Measurements from ENCODE around the gene SH3RF3. TPM values are rescaled to one million over a fixed set of nuclear protein-coding genes. Genes with fewer than 3 reads are reported as not detected.
A peak's percentile ranks its signal among the peaks of the same experiment; 100 is the strongest.

The SH3RF3 gene
- total and polyA plus RNA-seq, 2 donors (not counting 1 experiment from before 2014, with no cell fraction given): 8.3 to 10.1 TPM

DNA sequence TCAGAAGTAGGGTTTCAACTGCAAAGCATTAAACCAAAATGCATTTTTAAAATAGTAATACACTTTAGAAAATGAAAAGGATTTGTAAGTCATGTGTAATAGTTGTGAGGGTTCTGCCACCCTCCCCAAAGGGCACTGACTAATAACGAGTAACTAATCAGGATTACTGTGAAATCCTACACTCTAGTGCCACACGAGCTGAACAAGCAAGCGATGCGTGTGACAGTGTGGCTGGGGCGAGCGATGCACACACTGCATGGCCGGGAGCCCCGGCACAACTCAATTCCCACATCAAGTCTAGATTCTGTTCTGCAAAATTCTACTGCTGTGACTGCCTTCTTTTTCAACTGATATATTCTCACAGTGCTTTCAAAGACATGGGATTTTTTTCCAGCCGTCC, 328.4 kb downstream of the SH3RF3 start:
- Histone ChIP-seq H3K79me2 (ENCODE audit: control insufficient read depth, insufficient read depth, low read length) (no peaks in the 10 kb centered on the region), H3K4me1 (ENCODE audit: control insufficient read depth, extremely low read depth, insufficient read depth, low read length) (no peaks in the 10 kb centered on the region), H3K4me2 (ENCODE audit: extremely low read depth, insufficient read depth, low read length) (no peak overlapping the region), H3K36me3 (ENCODE audit: control insufficient read depth, insufficient read depth, low read length) (peaks cover 5% of the 10 kb centered on the region), H3K27me3 (ENCODE audit: control insufficient read depth, insufficient read depth, low read length) (no peaks in the 10 kb centered on the region), H2AFZ (ENCODE audit: low read length) (no peak overlapping the region), H3K27ac (ENCODE audit: insufficient read depth, low read length) (no peak overlapping the region), H3K9me3 (ENCODE audit: control insufficient read depth, insufficient read depth, low read depth, low read length) (no peaks in the 10 kb centered on the region), H3K4me3 (replicated peaks in 1 of 4; ENCODE audit: control extremely low read depth in 1 of 4, insufficient read depth in 1 of 4, low read depth in 3 of 4, low read length in 4 of 4) (no peak overlapping the region), H4K20me1 (ENCODE audit: control insufficient read depth, extremely low read depth, insufficient read depth, low read length) (no peaks in the 10 kb centered on the region), H3K9ac (ENCODE audit: insufficient read depth, low read length) (no peak overlapping the region)
- DNase-seq (ENCODE audit: low read depth in 2 of 2): no peak
- TF ChIP-seq, protein P1, sequence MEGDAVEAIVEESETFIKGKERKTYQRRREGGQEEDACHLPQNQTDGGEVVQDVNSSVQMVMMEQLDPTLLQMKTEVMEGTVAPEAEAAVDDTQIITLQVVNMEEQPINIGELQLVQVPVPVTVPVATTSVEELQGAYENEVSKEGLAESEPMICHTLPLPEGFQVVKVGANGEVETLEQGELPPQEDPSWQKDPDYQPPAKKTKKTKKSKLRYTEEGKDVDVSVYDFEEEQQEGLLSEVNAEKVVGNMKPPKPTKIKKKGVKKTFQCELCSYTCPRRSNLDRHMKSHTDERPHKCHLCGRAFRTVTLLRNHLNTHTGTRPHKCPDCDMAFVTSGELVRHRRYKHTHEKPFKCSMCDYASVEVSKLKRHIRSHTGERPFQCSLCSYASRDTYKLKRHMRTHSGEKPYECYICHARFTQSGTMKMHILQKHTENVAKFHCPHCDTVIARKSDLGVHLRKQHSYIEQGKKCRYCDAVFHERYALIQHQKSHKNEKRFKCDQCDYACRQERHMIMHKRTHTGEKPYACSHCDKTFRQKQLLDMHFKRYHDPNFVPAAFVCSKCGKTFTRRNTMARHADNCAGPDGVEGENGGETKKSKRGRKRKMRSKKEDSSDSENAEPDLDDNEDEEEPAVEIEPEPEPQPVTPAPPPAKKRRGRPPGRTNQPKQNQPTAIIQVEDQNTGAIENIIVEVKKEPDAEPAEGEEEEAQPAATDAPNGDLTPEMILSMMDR (conservative IDR thresholded peaks at IDR 0.05 in 1 of 2, IDR thresholded peaks at IDR 0.05 in 1 of 2; ENCODE audit: low read depth in 1 of 2, low read length in 2 of 2): no peak
- TF ChIP-seq EZH2 (IDR thresholded peaks at IDR 0.05; ENCODE audit: low read length, missing control alignments): no peak

DNA sequence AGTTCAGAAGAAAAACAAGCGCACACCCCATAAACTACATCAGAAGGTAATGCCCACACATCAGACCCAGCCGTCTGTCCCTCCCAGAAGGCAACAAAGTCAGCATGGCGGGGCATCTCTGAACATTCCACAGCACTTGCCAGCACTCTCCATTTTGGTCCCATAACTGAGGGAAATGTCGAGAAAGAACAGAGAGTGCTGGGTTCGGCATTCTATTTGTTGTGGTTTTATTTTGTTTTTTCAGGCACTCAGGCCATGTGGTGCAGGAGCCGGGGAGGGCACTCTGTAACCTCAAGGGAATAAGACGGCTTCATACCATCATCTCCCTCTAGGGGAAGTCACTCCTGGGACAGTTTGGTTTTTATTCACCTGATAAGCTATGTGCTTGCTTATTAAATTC, 328.8 kb downstream of the SH3RF3 start:
- Histone ChIP-seq H2AFZ (ENCODE audit: low read length) (no peak overlapping the region), H3K4me2 (ENCODE audit: extremely low read depth, insufficient read depth, low read length) (no peak overlapping the region), H3K27ac (ENCODE audit: insufficient read depth, low read length) (no peak overlapping the region), H3K27me3 (ENCODE audit: control insufficient read depth, insufficient read depth, low read length) (no peaks in the 10 kb centered on the region), H3K9me3 (ENCODE audit: control insufficient read depth, insufficient read depth, low read depth, low read length) (no peaks in the 10 kb centered on the region), H4K20me1 (ENCODE audit: control insufficient read depth, extremely low read depth, insufficient read depth, low read length) (no peaks in the 10 kb centered on the region), H3K4me1 (ENCODE audit: control insufficient read depth, extremely low read depth, insufficient read depth, low read length) (no peaks in the 10 kb centered on the region), H3K9ac (ENCODE audit: insufficient read depth, low read length) (no peak overlapping the region), H3K79me2 (ENCODE audit: control insufficient read depth, insufficient read depth, low read length) (no peaks in the 10 kb centered on the region), H3K36me3 (ENCODE audit: control insufficient read depth, insufficient read depth, low read length) (peaks cover 5% of the 10 kb centered on the region), H3K4me3 (replicated peaks in 1 of 4; ENCODE audit: control extremely low read depth in 1 of 4, insufficient read depth in 1 of 4, low read depth in 3 of 4, low read length in 4 of 4) (no peak overlapping the region)
- TF ChIP-seq EZH2 (IDR thresholded peaks at IDR 0.05; ENCODE audit: low read length, missing control alignments): no peak
- TF ChIP-seq, protein P1 (conservative IDR thresholded peaks at IDR 0.05 in 1 of 2, IDR thresholded peaks at IDR 0.05 in 1 of 2; ENCODE audit: low read depth in 1 of 2, low read length in 2 of 2): peak in 1 of 2 donors; percentile 15
- no peak for DNase-seq (ENCODE audit: low read depth in 2 of 2)

DNA sequence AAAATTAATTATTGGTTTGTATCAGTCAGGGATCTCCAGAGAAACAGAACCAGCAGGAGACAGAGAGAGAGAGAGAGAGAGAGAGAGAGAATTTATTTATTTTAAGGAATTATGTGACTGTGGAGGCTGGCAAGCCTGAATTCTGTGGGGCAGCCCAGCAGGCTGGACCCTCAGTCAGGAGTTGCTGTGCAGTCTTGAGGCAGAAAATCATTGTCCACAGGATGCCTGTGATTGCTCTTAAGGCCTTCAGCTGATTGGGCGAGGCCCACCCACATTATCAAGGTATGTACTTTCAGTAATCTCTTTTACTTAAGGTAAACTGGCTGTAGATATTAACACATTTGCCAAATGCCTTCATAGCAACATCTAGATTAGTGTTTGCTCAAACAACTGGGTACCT, 329.5 kb downstream of the SH3RF3 start:
- no peak overlapping the region for H3K4me2 ChIP-seq (ENCODE audit: extremely low read depth, insufficient read depth, low read length)
- no peak for TF ChIP-seq EZH2 (IDR thresholded peaks at IDR 0.05; ENCODE audit: low read length, missing control alignments)
- TF ChIP-seq, protein P1 (conservative IDR thresholded peaks at IDR 0.05 in 1 of 2, IDR thresholded peaks at IDR 0.05 in 1 of 2; ENCODE audit: low read depth in 1 of 2, low read length in 2 of 2): no peak

More for the DNA sequence above, 329.5 kb downstream of the SH3RF3 start:
- Histone ChIP-seq H3K27me3 (ENCODE audit: control insufficient read depth, insufficient read depth, low read length) (no peaks in the 10 kb centered on the region), H4K20me1 (ENCODE audit: control insufficient read depth, extremely low read depth, insufficient read depth, low read length) (no peaks in the 10 kb centered on the region), H3K27ac (ENCODE audit: insufficient read depth, low read length) (no peak overlapping the region), H3K9ac (ENCODE audit: insufficient read depth, low read length) (no peak overlapping the region), H3K9me3 (ENCODE audit: control insufficient read depth, insufficient read depth, low read depth, low read length) (no peaks in the 10 kb centered on the region), H3K4me1 (ENCODE audit: control insufficient read depth, extremely low read depth, insufficient read depth, low read length) (no peaks in the 10 kb centered on the region), H3K79me2 (ENCODE audit: control insufficient read depth, insufficient read depth, low read length) (no peaks in the 10 kb centered on the region), H3K4me3 (replicated peaks in 1 of 4; ENCODE audit: control extremely low read depth in 1 of 4, insufficient read depth in 1 of 4, low read depth in 3 of 4, low read length in 4 of 4) (no peak overlapping the region), H3K36me3 (ENCODE audit: control insufficient read depth, insufficient read depth, low read length) (peaks cover 5% of the 10 kb centered on the region), H2AFZ (ENCODE audit: low read length) (no peak overlapping the region)
- no peak for DNase-seq (ENCODE audit: low read depth in 2 of 2)

All from fibroblast of lung (primary cell).